ENCODE measurements around the gene TIMD4. TPM values are rescaled to one million over a fixed set of nuclear protein-coding genes. Genes with fewer than 3 reads are reported as not detected.

TIMD4 gene
- total RNA-seq, 1 experiment from 2014 or later: not detected

DNA sequence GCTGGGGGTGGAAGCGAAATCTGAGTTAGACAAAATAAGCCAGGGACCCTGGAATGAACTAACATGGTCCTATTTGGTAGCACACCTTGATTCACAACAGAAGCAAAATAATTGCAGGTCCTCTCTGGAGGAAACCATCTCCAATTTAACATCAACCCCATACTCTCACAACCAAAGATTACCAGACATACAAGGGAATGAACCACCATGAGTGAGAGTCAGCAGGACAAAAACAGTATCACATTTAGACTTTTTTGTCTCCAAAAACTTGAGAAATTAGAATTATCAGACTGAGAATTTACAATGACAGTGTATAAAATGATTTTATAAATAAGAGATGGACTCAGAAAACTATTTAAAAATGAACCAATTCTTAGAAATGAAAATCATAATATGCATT lies 91.8 kb downstream of the TIMD4 start:
- ATAC-seq (no peak), DNase-seq (ENCODE audit: low read depth, low spot score) (no peak)
- H3K27me3 ChIP-seq (ENCODE audit: control insufficient read depth, insufficient read depth, low read length): no peaks in the 10 kb centered on the region
- no peaks in the 10 kb centered on the region for H3K36me3 ChIP-seq (ENCODE audit: control insufficient read depth, insufficient read depth, low read length)
- no peak overlapping the region for H3K4me3 ChIP-seq (ENCODE audit: low read depth in 2 of 2, low read length in 2 of 2)
- CTCF ChIA-PET: no interaction called here
- in situ Hi-C loops (cut with HindIII; ENCODE audit: low pct_unique_long_range_greater_than_20kb, low sequenced_read_pairs) (no loop called here), intact Hi-C loops (cut with micrococcal nuclease; ENCODE audit: unreplicated experiment) (no loop called here)
- BruUV-seq (replicated peaks): no TSS peak
- H3K27ac ChIP-seq (ENCODE audit: low read length): no peak overlapping the region
- no peaks in the 10 kb centered on the region for H3K9me3 ChIP-seq (ENCODE audit: control insufficient read depth, insufficient read depth, low read depth, low read length)
- H3K4me1 ChIP-seq (ENCODE audit: control insufficient read depth, insufficient read depth, low read length): no peaks in the 10 kb centered on the region
- TF ChIP-seq, protein P1, sequence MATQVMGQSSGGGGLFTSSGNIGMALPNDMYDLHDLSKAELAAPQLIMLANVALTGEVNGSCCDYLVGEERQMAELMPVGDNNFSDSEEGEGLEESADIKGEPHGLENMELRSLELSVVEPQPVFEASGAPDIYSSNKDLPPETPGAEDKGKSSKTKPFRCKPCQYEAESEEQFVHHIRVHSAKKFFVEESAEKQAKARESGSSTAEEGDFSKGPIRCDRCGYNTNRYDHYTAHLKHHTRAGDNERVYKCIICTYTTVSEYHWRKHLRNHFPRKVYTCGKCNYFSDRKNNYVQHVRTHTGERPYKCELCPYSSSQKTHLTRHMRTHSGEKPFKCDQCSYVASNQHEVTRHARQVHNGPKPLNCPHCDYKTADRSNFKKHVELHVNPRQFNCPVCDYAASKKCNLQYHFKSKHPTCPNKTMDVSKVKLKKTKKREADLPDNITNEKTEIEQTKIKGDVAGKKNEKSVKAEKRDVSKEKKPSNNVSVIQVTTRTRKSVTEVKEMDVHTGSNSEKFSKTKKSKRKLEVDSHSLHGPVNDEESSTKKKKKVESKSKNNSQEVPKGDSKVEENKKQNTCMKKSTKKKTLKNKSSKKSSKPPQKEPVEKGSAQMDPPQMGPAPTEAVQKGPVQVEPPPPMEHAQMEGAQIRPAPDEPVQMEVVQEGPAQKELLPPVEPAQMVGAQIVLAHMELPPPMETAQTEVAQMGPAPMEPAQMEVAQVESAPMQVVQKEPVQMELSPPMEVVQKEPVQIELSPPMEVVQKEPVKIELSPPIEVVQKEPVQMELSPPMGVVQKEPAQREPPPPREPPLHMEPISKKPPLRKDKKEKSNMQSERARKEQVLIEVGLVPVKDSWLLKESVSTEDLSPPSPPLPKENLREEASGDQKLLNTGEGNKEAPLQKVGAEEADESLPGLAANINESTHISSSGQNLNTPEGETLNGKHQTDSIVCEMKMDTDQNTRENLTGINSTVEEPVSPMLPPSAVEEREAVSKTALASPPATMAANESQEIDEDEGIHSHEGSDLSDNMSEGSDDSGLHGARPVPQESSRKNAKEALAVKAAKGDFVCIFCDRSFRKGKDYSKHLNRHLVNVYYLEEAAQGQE (IDR thresholded peaks at IDR 0.05; ENCODE audit: insufficient read depth in 1 of 2, low read depth in 2 of 2, low read length in 1 of 2): no peak
- TF ChIP-seq, protein P2, sequence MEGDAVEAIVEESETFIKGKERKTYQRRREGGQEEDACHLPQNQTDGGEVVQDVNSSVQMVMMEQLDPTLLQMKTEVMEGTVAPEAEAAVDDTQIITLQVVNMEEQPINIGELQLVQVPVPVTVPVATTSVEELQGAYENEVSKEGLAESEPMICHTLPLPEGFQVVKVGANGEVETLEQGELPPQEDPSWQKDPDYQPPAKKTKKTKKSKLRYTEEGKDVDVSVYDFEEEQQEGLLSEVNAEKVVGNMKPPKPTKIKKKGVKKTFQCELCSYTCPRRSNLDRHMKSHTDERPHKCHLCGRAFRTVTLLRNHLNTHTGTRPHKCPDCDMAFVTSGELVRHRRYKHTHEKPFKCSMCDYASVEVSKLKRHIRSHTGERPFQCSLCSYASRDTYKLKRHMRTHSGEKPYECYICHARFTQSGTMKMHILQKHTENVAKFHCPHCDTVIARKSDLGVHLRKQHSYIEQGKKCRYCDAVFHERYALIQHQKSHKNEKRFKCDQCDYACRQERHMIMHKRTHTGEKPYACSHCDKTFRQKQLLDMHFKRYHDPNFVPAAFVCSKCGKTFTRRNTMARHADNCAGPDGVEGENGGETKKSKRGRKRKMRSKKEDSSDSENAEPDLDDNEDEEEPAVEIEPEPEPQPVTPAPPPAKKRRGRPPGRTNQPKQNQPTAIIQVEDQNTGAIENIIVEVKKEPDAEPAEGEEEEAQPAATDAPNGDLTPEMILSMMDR (IDR thresholded peaks at IDR 0.05): no peak
- no peak for TF ChIP-seq POLR2AphosphoS5 (IDR thresholded peaks at IDR 0.05; ENCODE audit: low read depth, low read length)
- no peak for TF ChIP-seq TCF7L2 (IDR thresholded peaks at IDR 0.05; ENCODE audit: low read depth, low read length)
- TF ChIP-seq SIN3A (IDR thresholded peaks at IDR 0.05; ENCODE audit: borderline replicate concordance, insufficient read depth, low read depth, low read length): no peak
- POLR2A ChIA-PET: no interaction called here

DNA sequence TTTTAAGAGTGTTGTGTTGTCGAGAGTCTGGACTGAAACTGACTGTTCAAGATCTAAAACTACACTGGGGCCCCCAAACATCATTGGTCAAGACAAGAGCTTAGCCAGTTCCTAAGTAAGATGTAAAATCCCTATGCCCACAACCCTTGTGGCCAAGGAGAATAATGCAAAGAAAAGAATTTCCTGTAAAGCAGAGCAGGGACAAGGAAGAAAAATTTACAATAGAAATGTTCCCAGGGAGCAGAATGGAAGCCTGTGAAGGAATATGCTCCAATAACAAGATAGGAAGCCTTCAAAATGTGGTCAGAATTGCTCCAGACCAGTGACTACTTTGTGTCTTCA lies 92.6 kb downstream of the TIMD4 start:
- Histone ChIP-seq H3K4me1 (ENCODE audit: control insufficient read depth, insufficient read depth, low read length) (no peaks in the 10 kb centered on the region), H3K27me3 (ENCODE audit: control insufficient read depth, insufficient read depth, low read length) (no peaks in the 10 kb centered on the region), H3K27ac (ENCODE audit: low read length) (no peak overlapping the region), H3K36me3 (ENCODE audit: control insufficient read depth, insufficient read depth, low read length) (no peaks in the 10 kb centered on the region), H3K9me3 (ENCODE audit: control insufficient read depth, insufficient read depth, low read depth, low read length) (no peaks in the 10 kb centered on the region), H3K4me3 (ENCODE audit: low read depth in 2 of 2, low read length in 2 of 2) (no peak overlapping the region)
- TF ChIP-seq, protein P2 (IDR thresholded peaks at IDR 0.05): no peak
- no peak for TF ChIP-seq SIN3A (IDR thresholded peaks at IDR 0.05; ENCODE audit: borderline replicate concordance, insufficient read depth, low read depth, low read length)
- CTCF ChIA-PET: no interaction called here
- POLR2A ChIA-PET: no interaction called here
- in situ Hi-C loops (cut with HindIII; ENCODE audit: low pct_unique_long_range_greater_than_20kb, low sequenced_read_pairs) (no loop called here), intact Hi-C loops (cut with micrococcal nuclease; ENCODE audit: unreplicated experiment) (no loop called here)
- no TSS peak for BruUV-seq (replicated peaks)
- ATAC-seq: no peak
- no peak for DNase-seq (ENCODE audit: low read depth, low spot score)

Other genes with a start within 250 kb of the TIMD4 start
- gene PPP1R2B, start 112.9 kb downstream of the TIMD4 start, total RNA-seq (2021; ENCODE audit: unreplicated experiment): 0.10 TPM
- 0.36 TPM for gene HAVCR1, start 95.9 kb upstream of the TIMD4 start, total RNA-seq (2021; ENCODE audit: unreplicated experiment)
- gene HAVCR2, start 145.8 kb upstream of the TIMD4 start, total RNA-seq (2021; ENCODE audit: unreplicated experiment): not detected
- gene MED7, start 179.6 kb upstream of the TIMD4 start, total RNA-seq (2021; ENCODE audit: unreplicated experiment): 9.9 TPM
- gene GARIN3, start 203.0 kb upstream of the TIMD4 start, total RNA-seq (2021; ENCODE audit: unreplicated experiment): not detected
- gene ITK, start 217.6 kb upstream of the TIMD4 start, total RNA-seq (2021; ENCODE audit: unreplicated experiment): 0.26 TPM